Esophagus muscularis mucosa (tissue), 4 donors: Measurements from ENCODE around the gene CCDC91. TPM values are rescaled to one million over a fixed set of nuclear protein-coding genes. Genes with fewer than 3 reads are reported as not detected.

Experiments used
- DNase-seq: peaks from one replicate; pipeline ENCODE4 v3.0.0-alpha.2; 2017; ENCODE audit errors: extremely low spot score
- H3K27ac ChIP-seq, 4 donors: fragments of 200-600 bp; sonication (generic); replicated peaks in 1 of 4; 1 replicate in 3 of 4; 2 replicates in 1 of 4; pipeline ENCODE4 v1.5.1; 2016 to 2019; ENCODE audit warnings: mild to moderate bottlenecking in 1 of 4
- H3K27me3 ChIP-seq, 4 donors: fragments of 200-600 bp; sonication (generic); one replicate each; pipeline versions ENCODE4 v1.5.1 to v1.6.0; 2016 to 2019
- H3K36me3 ChIP-seq, 4 donors: fragments of 200-600 bp; sonication (generic); one replicate each; pipeline ENCODE4 v1.5.1; 2016 to 2019
- H3K4me1 ChIP-seq, 4 donors: fragments of 200-600 bp; sonication (generic); one replicate each; pipeline ENCODE4 v1.5.1; 2016 to 2019
- H3K4me3 ChIP-seq, 4 donors: fragments of 200-600 bp; sonication (generic); 1 replicate in 2 of 4; 2 replicates in 2 of 4; pipeline ENCODE4 v1.5.1; 2016 to 2019; ENCODE audit warnings: mild to moderate bottlenecking in 4 of 4, moderate library complexity in 1 of 4
- H3K9me3 ChIP-seq, 4 donors: fragments of 200-600 bp; sonication (generic); 1 replicate in 3 of 4; 2 replicates in 1 of 4; pipeline ENCODE4 v1.5.1; 2016 to 2019
- EP300 ChIP-seq: sonication (generic); formaldehyde crosslinking; IDR thresholded peaks from one replicate; pipeline ENCODE4 v1.6.1; 2017; ENCODE audit warnings: antibody characterized with exemption
- POLR2A ChIP-seq: fragments of 450-650 bp; IDR thresholded peaks from one replicate; pipeline ENCODE4 v1.6.1; 2017; ENCODE audit warnings: antibody characterized with exemption, moderate library complexity, mild to moderate bottlenecking, low read depth
- POLR2AphosphoS5 ChIP-seq, 2 donors: sonication (generic); formaldehyde crosslinking; IDR thresholded peaks; one replicate each; pipeline ENCODE4 v1.6.1; 2017; ENCODE audit warnings: antibody characterized with exemption in 2 of 2
- WGBS: methylation state at CpG from one replicate; pipeline ENCODE4 v1.1.5; 2018; 5-methylcytosine and 5-hydroxymethylcytosine counted together
- intact Hi-C: fragments of 100-400 bp; cut with DNase I; formaldehyde crosslinking; loops from one replicate; pipeline ENCODE4 v1.15.1; 2023
- total RNA-seq, 4 donors: library from RNA; depleted of rRNA; stranded (reverse); fragments of >200 nt; gene quantifications; one replicate each; pipeline versions ENCODE4 v1.1.0 to v1.2.1, GENCODE V29; 2016
- TF ChIP-seq, protein P1 (sequence below), 3 experiments: fragments of 200-600 bp in 2 of 3; fragments of 450-650 bp in 1 of 3; sonication (generic) in 2 of 3; IDR thresholded peaks; one replicate each; pipeline ENCODE4 v1.5.1; 2017 to 2019; ENCODE audit warnings: antibody characterized with exemption in 3 of 3, mild to moderate bottlenecking in 2 of 3, moderate library complexity in 1 of 3

CCDC91 gene
- total RNA-seq, 4 donors from 2014 or later: 51.1 to 76.4 (median 59.0) TPM

DNA sequence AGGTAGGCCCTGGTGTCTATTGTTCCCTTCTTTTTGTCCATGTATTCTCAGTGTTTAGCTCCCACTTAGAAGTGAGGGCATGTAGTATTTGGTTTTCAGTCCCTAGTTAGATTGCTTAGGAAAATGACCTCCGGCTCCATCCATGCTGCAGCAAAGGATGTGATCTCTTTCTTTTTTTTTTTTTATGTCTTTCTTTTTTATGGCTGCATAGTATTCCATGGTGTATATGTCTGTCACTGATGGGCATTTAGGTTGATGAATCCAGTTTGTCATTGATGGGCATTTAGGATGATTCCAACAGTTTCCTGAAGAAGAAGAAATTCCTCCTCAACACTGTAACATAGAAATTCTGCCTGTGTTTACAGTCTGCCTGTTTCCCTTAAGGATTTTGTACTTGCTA is 231.1 kb downstream of the CCDC91 start:
- Histone ChIP-seq H3K4me1 (peaks cover 3 to 8% (median 7%) of the 10 kb centered on the region in 4 donors), H3K9me3 (no peaks in the 10 kb centered on the region), H3K27ac (no peak overlapping the region), H3K36me3 (no peaks in the 10 kb centered on the region), H3K27me3 (no peaks in the 10 kb centered on the region), H3K4me3 (no peak overlapping the region)
- intact Hi-C loops: no loop called here
- DNase-seq: no peak
- WGBS: 100% methylated on average over 1 of the region's 1 CpG
- TF ChIP-seq POLR2A (no peak), EP300 (no peak), POLR2AphosphoS5 (IDR thresholded peaks at IDR 0.05) (no peak)
- TF ChIP-seq, protein P1, sequence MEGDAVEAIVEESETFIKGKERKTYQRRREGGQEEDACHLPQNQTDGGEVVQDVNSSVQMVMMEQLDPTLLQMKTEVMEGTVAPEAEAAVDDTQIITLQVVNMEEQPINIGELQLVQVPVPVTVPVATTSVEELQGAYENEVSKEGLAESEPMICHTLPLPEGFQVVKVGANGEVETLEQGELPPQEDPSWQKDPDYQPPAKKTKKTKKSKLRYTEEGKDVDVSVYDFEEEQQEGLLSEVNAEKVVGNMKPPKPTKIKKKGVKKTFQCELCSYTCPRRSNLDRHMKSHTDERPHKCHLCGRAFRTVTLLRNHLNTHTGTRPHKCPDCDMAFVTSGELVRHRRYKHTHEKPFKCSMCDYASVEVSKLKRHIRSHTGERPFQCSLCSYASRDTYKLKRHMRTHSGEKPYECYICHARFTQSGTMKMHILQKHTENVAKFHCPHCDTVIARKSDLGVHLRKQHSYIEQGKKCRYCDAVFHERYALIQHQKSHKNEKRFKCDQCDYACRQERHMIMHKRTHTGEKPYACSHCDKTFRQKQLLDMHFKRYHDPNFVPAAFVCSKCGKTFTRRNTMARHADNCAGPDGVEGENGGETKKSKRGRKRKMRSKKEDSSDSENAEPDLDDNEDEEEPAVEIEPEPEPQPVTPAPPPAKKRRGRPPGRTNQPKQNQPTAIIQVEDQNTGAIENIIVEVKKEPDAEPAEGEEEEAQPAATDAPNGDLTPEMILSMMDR (IDR thresholded peaks at IDR 0.05): no peak

DNA sequence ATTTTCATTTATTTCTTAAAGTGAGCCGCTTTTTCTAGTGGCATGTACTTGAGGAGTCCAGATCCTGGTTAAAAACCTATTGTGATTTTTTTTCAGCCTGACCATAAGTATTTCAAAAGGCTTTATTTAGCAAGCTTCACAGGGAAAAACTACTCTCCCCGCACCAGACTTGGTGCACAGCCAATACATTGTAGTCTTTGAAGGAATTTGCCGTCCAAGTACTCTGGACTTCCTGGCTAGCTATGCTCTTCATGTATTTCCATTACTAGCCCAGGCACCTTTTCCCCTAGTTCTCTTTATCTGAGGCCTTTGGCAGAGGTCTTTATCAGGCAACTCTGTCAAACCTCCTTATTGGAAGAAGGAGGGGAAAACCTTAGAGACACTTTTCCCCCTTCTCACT is 234.7 kb downstream of the CCDC91 start:
- DNase-seq: no peak
- no peaks in the 10 kb centered on the region for H3K27me3 ChIP-seq
- no peak overlapping the region for H3K4me3 ChIP-seq
- intact Hi-C loops: no loop called here
- no peaks in the 10 kb centered on the region for H3K36me3 ChIP-seq
- peaks cover 3 to 8% (median 7%) of the 10 kb centered on the region in 4 donors for H3K4me1 ChIP-seq
- TF ChIP-seq, protein P1 (IDR thresholded peaks at IDR 0.05): no peak
- TF ChIP-seq POLR2AphosphoS5 (IDR thresholded peaks at IDR 0.05) (no peak), POLR2A (no peak), EP300 (no peak)
- 46% methylated on average over 3 of the region's 3 CpGs for WGBS
- H3K27ac ChIP-seq: no peak overlapping the region
- H3K9me3 ChIP-seq: no peaks in the 10 kb centered on the region

DNA sequence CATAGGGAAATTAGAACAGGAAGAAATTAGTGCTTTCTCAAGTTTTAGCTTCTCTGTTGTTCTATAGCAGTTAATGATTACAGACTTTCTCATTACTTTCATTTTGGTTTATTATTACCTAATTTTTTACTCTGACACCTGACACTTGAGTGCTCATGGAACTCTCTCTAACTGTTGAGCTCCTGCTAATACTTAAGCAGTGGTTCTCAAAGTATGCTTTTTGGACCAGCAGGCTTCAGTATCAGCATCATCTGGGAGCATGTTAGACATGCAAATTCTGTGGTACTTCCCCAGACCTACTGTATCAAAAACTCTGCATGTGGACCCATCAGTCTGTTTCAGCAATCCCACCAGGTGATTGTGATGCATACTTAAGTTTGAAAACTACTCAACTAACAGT is 235.3 kb downstream of the CCDC91 start:
- no peak for DNase-seq
- TF ChIP-seq POLR2AphosphoS5 (IDR thresholded peaks at IDR 0.05): no peak
- TF ChIP-seq POLR2A: no peak
- no peak for TF ChIP-seq EP300
- Histone ChIP-seq H3K4me1 (peaks cover 3 to 8% (median 7%) of the 10 kb centered on the region in 4 donors), H3K36me3 (no peaks in the 10 kb centered on the region), H3K9me3 (no peaks in the 10 kb centered on the region), H3K27me3 (no peaks in the 10 kb centered on the region), H3K27ac (no peak overlapping the region), H3K4me3 (no peak overlapping the region)
- intact Hi-C loops: no loop called here

DNA sequence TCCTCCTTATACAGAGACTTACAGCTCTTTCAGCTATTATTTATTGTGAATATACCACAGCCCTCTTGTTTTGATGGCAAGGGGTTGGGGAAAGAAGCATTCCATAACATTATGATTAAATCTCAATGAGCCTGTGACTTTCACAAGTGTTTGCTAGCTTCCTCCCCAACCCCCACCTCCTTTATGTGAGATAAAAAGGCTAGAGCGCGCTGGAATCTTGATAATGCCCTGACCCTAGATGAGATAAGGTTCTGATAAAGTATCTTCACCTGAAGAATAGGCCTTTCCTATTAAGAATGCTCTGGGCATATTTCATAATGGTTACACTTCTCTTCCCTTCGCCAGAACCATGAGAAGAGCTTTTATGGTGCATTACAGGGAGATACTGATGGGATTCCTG is 236.8 kb downstream of the CCDC91 start:
- Histone ChIP-seq H3K4me1 (peaks cover 3 to 8% (median 7%) of the 10 kb centered on the region in 4 donors), H3K4me3 (no peak overlapping the region), H3K27me3 (no peaks in the 10 kb centered on the region), H3K36me3 (no peaks in the 10 kb centered on the region), H3K9me3 (no peaks in the 10 kb centered on the region), H3K27ac (no peak overlapping the region)
- no peak for DNase-seq
- TF ChIP-seq POLR2AphosphoS5 (IDR thresholded peaks at IDR 0.05): no peak
- no peak for TF ChIP-seq EP300
- TF ChIP-seq, protein P1 (IDR thresholded peaks at IDR 0.05): no peak
- no peak for TF ChIP-seq POLR2A
- intact Hi-C loops: no loop called here
- WGBS: 93% methylated on average over 3 of the region's 3 CpGs

DNA sequence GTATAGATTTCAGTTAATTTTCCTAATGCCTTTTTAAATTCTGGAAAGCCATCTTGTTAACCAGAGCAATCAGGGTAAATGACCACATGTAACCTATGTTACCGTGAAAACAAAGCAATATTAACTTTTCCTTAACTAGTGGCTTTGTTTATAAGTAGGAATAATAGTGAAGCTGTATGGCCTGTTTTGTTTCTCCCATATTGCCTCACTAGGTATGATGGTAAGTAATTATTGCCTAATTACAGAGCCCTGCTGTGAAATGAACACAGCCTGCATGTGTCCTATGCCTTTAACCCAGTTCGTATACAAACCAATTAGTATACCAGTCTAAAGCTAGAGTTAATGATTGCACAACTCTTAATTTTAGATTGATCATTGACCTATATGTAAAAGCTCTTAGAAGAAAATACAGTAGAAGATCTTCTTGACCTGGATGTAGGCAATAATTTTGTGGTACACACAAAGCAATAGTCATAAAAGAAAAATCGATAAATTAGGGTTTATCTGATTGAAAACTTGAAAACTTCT is 249.9 kb downstream of the CCDC91 start:
- Histone ChIP-seq H3K9me3 (no peaks in the 10 kb centered on the region), H3K27me3 (no peaks in the 10 kb centered on the region), H3K4me1 (no peaks in the 10 kb centered on the region), H3K4me3 (no peak overlapping the region), H3K27ac (no peak overlapping the region), H3K36me3 (no peaks in the 10 kb centered on the region)
- DNase-seq: no peak
- intact Hi-C loops: no loop called here
- TF ChIP-seq EP300 (no peak), POLR2AphosphoS5 (IDR thresholded peaks at IDR 0.05) (no peak), POLR2A (no peak)
- TF ChIP-seq, protein P1 (IDR thresholded peaks at IDR 0.05): no peak
- 95% methylated on average over 3 of the region's 3 CpGs for WGBS
